ENCODE results near the gene IQGAP2. TPM values are rescaled to one million over a fixed set of nuclear protein-coding genes. Genes with fewer than 3 reads are reported as not detected.

Gene IQGAP2
- total RNA-seq, 1 donor from 2014 or later = 1.4 TPM

DNA sequence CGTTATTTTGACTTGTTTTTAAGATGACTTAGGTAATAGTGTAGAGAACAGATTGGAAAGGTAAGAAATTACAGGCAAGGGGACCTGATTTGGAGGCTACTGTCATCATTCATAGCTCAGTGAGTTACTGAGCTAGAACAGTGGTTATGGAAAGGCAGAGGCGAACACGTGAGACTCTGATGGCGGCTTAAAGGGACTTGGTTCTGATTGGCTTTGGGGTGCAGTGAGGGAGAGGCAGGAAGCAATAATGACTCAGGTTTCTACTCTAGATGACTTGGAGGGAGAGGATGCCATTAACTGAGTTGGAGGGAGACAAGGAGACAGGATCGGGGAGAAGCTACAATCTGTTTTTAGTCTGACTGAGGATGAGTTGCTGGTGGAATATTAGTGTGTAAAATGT, 217.1 kb downstream of the IQGAP2 start:
- no peaks in the 10 kb centered on the region for H3K36me3 Mint-ChIP-seq (ENCODE audit: unreplicated experiment)
- no peak overlapping the region for H3K4me3 Mint-ChIP-seq (ENCODE audit: unreplicated experiment)
- H3K27ac Mint-ChIP-seq (ENCODE audit: unreplicated experiment) = no peak overlapping the region
- peaks cover 2% of the 10 kb centered on the region for H3K4me1 Mint-ChIP-seq (ENCODE audit: low read depth, unreplicated experiment)
- TF ChIP-seq, protein P1, sequence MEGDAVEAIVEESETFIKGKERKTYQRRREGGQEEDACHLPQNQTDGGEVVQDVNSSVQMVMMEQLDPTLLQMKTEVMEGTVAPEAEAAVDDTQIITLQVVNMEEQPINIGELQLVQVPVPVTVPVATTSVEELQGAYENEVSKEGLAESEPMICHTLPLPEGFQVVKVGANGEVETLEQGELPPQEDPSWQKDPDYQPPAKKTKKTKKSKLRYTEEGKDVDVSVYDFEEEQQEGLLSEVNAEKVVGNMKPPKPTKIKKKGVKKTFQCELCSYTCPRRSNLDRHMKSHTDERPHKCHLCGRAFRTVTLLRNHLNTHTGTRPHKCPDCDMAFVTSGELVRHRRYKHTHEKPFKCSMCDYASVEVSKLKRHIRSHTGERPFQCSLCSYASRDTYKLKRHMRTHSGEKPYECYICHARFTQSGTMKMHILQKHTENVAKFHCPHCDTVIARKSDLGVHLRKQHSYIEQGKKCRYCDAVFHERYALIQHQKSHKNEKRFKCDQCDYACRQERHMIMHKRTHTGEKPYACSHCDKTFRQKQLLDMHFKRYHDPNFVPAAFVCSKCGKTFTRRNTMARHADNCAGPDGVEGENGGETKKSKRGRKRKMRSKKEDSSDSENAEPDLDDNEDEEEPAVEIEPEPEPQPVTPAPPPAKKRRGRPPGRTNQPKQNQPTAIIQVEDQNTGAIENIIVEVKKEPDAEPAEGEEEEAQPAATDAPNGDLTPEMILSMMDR (IDR thresholded peaks at IDR 0.05; ENCODE audit: partially characterized antibody, unreplicated experiment) = no peak
- DNase-seq = no peak
- H3K27me3 Mint-ChIP-seq (ENCODE audit: unreplicated experiment) = no peaks in the 10 kb centered on the region
- peaks cover 3% of the 10 kb centered on the region for H3K9me3 Mint-ChIP-seq (ENCODE audit: unreplicated experiment)

DNA sequence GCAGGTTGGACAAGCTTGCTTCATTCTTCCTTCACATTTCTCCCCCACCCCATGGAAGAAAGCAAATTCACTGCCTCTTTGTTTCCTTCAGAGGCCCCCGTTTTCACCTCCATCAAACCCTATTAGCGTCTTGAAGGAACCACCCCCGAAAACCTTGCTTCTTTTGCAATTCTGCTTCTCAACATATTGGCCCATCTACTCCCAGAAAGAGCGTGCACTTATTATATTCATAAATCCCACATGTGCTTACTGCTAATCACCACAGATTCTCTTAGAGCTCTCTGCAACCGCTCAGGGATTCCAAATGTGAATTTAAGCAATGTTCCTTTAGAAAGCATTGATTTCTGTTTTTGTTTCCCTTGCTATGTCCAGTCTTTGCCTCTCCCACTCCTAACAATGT, 219.0 kb downstream of the IQGAP2 start:
- Mint-ChIP-seq H3K4me3 (ENCODE audit: unreplicated experiment) (no peak overlapping the region), H3K27ac (ENCODE audit: unreplicated experiment) (no peak overlapping the region), H3K36me3 (ENCODE audit: unreplicated experiment) (no peaks in the 10 kb centered on the region), H3K9me3 (ENCODE audit: unreplicated experiment) (peaks cover 3% of the 10 kb centered on the region), H3K4me1 (ENCODE audit: low read depth, unreplicated experiment) (peaks cover 2% of the 10 kb centered on the region), H3K27me3 (ENCODE audit: unreplicated experiment) (no peaks in the 10 kb centered on the region)
- DNase-seq = no peak
- TF ChIP-seq, protein P1 (IDR thresholded peaks at IDR 0.05; ENCODE audit: partially characterized antibody, unreplicated experiment) = no peak

GRCh38 chr5:76622973-76623596, 220.0 kb downstream of the IQGAP2 start, which contains the start of gene F2RL2:
TSS of gene F2RL2 (minus strand) at chr5:76623403. CDS start at chr5:76623230, 173 bp downstream.
- peaks cover 2% of the 10 kb centered on the region for H3K4me1 Mint-ChIP-seq (ENCODE audit: low read depth, unreplicated experiment)
- TF ChIP-seq, protein P1 (IDR thresholded peaks at IDR 0.05; ENCODE audit: partially characterized antibody, unreplicated experiment) = no peak
- DNase-seq = peak; percentile 20
- H3K27me3 Mint-ChIP-seq (ENCODE audit: unreplicated experiment) = no peaks in the 10 kb centered on the region
- H3K4me3 Mint-ChIP-seq (ENCODE audit: unreplicated experiment) = no peak within 1 kb of the TSS
- no peak within 1 kb of the TSS for H3K27ac Mint-ChIP-seq (ENCODE audit: unreplicated experiment)
- no peaks in the 10 kb centered on the region for H3K36me3 Mint-ChIP-seq (ENCODE audit: unreplicated experiment)
- H3K9me3 Mint-ChIP-seq (ENCODE audit: unreplicated experiment) = peaks cover 3% of the 10 kb centered on the region

DNA sequence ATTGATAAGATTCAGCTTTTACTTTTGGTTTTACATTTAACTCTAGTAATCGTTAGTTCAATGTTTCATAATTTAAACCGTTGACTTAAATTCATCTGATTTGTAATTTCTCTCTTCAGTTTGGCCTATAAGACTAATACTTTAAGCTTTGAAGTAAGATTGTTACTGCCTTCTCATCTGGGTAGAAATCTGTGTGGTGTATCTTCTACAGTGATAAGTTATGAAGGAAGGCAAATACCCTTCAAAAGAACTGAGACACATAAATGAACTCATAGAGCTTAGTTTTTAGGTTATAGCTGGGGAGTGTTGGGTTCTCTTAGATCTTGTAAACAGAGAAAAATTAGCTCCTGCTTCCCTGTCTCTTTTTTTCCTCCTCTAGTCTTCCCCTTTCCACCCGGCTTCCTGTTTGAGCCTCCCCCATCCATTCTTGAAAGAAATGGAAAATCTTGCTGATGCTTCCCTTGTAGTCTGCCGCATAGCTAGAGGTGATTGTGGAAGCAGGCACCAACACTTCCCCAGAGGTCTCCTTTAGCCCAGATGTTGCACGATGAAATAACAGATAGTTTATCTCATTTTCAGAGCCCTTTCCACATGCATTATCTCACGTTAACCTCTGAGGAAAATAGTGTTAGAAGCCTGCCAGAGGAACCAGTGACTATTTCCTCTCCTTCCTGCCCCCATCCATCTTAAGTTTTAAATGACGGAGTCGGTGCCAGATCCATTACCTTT, 222.2 kb downstream of the IQGAP2 start:
- no peak for DNase-seq
- H3K27me3 Mint-ChIP-seq (ENCODE audit: unreplicated experiment) = no peaks in the 10 kb centered on the region
- H3K27ac Mint-ChIP-seq (ENCODE audit: unreplicated experiment) = no peak overlapping the region
- no peaks in the 10 kb centered on the region for H3K36me3 Mint-ChIP-seq (ENCODE audit: unreplicated experiment)
- H3K9me3 Mint-ChIP-seq (ENCODE audit: unreplicated experiment) = no peaks in the 10 kb centered on the region
- no peak overlapping the region for H3K4me3 Mint-ChIP-seq (ENCODE audit: unreplicated experiment)
- peaks cover 2% of the 10 kb centered on the region for H3K4me1 Mint-ChIP-seq (ENCODE audit: low read depth, unreplicated experiment)
- TF ChIP-seq, protein P1 (IDR thresholded peaks at IDR 0.05; ENCODE audit: partially characterized antibody, unreplicated experiment) = no peak

DNA sequence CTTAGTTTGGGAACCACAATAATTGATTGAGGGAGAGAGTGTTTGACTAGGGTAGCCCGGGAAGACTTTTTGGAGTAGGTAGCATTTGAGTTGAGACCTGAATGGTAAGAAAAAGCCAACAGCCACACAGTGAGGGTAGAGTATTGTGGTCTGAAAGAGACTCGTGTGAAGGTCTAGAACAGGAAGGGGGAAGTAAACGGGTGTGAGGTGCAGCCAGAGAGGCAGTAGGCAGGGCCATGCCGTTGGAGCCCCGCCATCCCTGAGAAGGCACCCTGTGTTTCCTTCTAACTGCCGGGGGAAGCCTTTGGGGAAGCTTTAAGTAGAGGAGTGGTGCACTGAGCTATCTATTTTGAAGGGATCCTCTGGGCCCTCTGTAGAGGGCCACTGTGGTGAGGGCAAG, 223.7 kb downstream of the IQGAP2 start:
- Mint-ChIP-seq H3K9me3 (ENCODE audit: unreplicated experiment) (no peaks in the 10 kb centered on the region), H3K4me3 (ENCODE audit: unreplicated experiment) (no peak overlapping the region), H3K4me1 (ENCODE audit: low read depth, unreplicated experiment) (peaks cover 2% of the 10 kb centered on the region), H3K27ac (ENCODE audit: unreplicated experiment) (no peak overlapping the region), H3K36me3 (ENCODE audit: unreplicated experiment) (no peaks in the 10 kb centered on the region), H3K27me3 (ENCODE audit: unreplicated experiment) (no peaks in the 10 kb centered on the region)
- DNase-seq = no peak
- TF ChIP-seq, protein P1 (IDR thresholded peaks at IDR 0.05; ENCODE audit: partially characterized antibody, unreplicated experiment) = no peak
